Esophagus muscularis mucosa (tissue), 4 donors: Measurements from ENCODE around the gene MPRIP. TPM values are rescaled to one million over a fixed set of nuclear protein-coding genes. Genes with fewer than 3 reads are reported as not detected.

Source experiments
- DNase-seq: peaks from one replicate; pipeline ENCODE4 v3.0.0-alpha.2; 2017; ENCODE audit errors: extremely low spot score
- H3K27ac ChIP-seq, 4 donors: fragments of 200-600 bp; sonication (generic); replicated peaks in 1 of 4; 1 replicate in 3 of 4; 2 replicates in 1 of 4; pipeline ENCODE4 v1.5.1; 2016 to 2019; ENCODE audit warnings: mild to moderate bottlenecking in 1 of 4
- H3K27me3 ChIP-seq, 4 donors: fragments of 200-600 bp; sonication (generic); one replicate each; pipeline versions ENCODE4 v1.5.1 to v1.6.0; 2016 to 2019
- H3K36me3 ChIP-seq, 4 donors: fragments of 200-600 bp; sonication (generic); one replicate each; pipeline ENCODE4 v1.5.1; 2016 to 2019
- H3K4me1 ChIP-seq, 4 donors: fragments of 200-600 bp; sonication (generic); one replicate each; pipeline ENCODE4 v1.5.1; 2016 to 2019
- H3K4me3 ChIP-seq, 4 donors: fragments of 200-600 bp; sonication (generic); 1 replicate in 2 of 4; 2 replicates in 2 of 4; pipeline ENCODE4 v1.5.1; 2016 to 2019; ENCODE audit warnings: mild to moderate bottlenecking in 4 of 4, moderate library complexity in 1 of 4
- H3K9me3 ChIP-seq, 4 donors: fragments of 200-600 bp; sonication (generic); 1 replicate in 3 of 4; 2 replicates in 1 of 4; pipeline ENCODE4 v1.5.1; 2016 to 2019
- EP300 ChIP-seq: sonication (generic); formaldehyde crosslinking; IDR thresholded peaks from one replicate; pipeline ENCODE4 v1.6.1; 2017; ENCODE audit warnings: antibody characterized with exemption
- POLR2A ChIP-seq: fragments of 450-650 bp; IDR thresholded peaks from one replicate; pipeline ENCODE4 v1.6.1; 2017; ENCODE audit warnings: antibody characterized with exemption, moderate library complexity, mild to moderate bottlenecking, low read depth
- POLR2AphosphoS5 ChIP-seq, 2 donors: sonication (generic); formaldehyde crosslinking; IDR thresholded peaks; one replicate each; pipeline ENCODE4 v1.6.1; 2017; ENCODE audit warnings: antibody characterized with exemption in 2 of 2
- WGBS: methylation state at CpG from one replicate; pipeline ENCODE4 v1.1.5; 2018; 5-methylcytosine and 5-hydroxymethylcytosine counted together
- intact Hi-C: fragments of 100-400 bp; cut with DNase I; formaldehyde crosslinking; loops from one replicate; pipeline ENCODE4 v1.15.1; 2023
- total RNA-seq, 4 donors: library from RNA; depleted of rRNA; stranded (reverse); fragments of >200 nt; gene quantifications; one replicate each; pipeline versions ENCODE4 v1.1.0 to v1.2.1, GENCODE V29; 2016
- TF ChIP-seq, protein P1 (sequence below), 3 experiments: fragments of 200-600 bp in 2 of 3; fragments of 450-650 bp in 1 of 3; sonication (generic) in 2 of 3; IDR thresholded peaks; one replicate each; pipeline ENCODE4 v1.5.1; 2017 to 2019; ENCODE audit warnings: antibody characterized with exemption in 3 of 3, mild to moderate bottlenecking in 2 of 3, moderate library complexity in 1 of 3

MPRIP gene
- total RNA-seq, 4 donors from 2014 or later, result 108 to 194 (median 129) TPM

GRCh38 chr17:17223736-17224135 lies 181.5 kb downstream of the MPRIP start:
- WGBS, result 91% methylated on average over 13 of the region's 16 CpGs
- intact Hi-C loops, result no loop called here
- Histone ChIP-seq H3K27me3 (no peaks in the 10 kb centered on the region), H3K9me3 (no peaks in the 10 kb centered on the region), H3K4me1 (peaks cover 0 to 11% (median 0%) of the 10 kb centered on the region in 4 donors), H3K4me3 (no peak overlapping the region), H3K27ac (no peak overlapping the region), H3K36me3 (peaks cover 90 to 100% (median 100%) of the 10 kb centered on the region in 4 donors)
- DNase-seq, result no peak
- TF ChIP-seq POLR2A, result no peak
- no peak for TF ChIP-seq EP300
- no peak for TF ChIP-seq POLR2AphosphoS5 (IDR thresholded peaks at IDR 0.05)
- TF ChIP-seq, protein P1, sequence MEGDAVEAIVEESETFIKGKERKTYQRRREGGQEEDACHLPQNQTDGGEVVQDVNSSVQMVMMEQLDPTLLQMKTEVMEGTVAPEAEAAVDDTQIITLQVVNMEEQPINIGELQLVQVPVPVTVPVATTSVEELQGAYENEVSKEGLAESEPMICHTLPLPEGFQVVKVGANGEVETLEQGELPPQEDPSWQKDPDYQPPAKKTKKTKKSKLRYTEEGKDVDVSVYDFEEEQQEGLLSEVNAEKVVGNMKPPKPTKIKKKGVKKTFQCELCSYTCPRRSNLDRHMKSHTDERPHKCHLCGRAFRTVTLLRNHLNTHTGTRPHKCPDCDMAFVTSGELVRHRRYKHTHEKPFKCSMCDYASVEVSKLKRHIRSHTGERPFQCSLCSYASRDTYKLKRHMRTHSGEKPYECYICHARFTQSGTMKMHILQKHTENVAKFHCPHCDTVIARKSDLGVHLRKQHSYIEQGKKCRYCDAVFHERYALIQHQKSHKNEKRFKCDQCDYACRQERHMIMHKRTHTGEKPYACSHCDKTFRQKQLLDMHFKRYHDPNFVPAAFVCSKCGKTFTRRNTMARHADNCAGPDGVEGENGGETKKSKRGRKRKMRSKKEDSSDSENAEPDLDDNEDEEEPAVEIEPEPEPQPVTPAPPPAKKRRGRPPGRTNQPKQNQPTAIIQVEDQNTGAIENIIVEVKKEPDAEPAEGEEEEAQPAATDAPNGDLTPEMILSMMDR (IDR thresholded peaks at IDR 0.05), result no peak

DNA sequence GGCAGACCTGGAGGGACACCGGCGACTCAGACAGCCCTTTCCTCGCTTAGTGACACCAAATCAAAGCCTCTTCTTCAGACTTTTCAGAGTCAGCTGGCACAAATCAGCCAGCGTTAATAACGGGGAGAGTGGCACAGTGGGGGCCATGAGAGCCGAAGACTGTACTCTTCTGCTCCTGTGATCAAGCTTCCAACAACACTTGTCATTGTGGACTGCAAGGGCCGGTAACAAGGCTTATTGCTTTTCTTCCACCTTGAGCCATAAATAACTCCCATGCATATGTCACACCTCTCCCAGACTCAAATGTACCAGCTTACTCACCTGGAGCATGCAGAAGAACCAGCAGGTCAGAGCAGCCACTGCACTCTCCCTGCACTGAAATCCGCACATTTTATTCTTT lies 181.9 kb downstream of the MPRIP start:
- intact Hi-C loops, result no loop called here
- H3K36me3 ChIP-seq, result peaks cover 90 to 100% (median 100%) of the 10 kb centered on the region in 4 donors

DNA sequence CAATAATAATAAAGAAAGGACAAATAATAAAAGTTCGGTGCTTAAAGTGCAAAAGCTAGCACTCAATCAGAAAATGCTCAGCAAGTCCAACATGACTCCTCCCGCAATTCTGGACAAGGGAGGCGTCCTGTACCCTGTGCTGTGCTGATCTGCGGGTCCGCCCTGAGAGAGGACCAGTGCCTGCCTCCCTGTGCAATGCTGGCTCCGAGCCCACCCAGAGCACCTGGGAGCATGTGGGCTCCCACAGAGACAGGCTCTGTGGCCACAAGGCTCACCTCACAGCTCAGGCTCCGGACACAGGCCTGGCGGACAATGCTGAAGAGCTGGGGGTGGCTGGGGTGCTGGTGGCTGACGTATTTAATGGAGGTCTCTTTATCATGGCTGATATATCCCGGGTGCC lies 183.6 kb downstream of the MPRIP start:
- 95% methylated on average over 9 of the region's 10 CpGs for WGBS
- TF ChIP-seq POLR2A (no peak), POLR2AphosphoS5 (IDR thresholded peaks at IDR 0.05) (no peak), EP300 (no peak)
- TF ChIP-seq, protein P1 (IDR thresholded peaks at IDR 0.05), result no peak
- H3K27ac ChIP-seq, result no peak overlapping the region
- peaks cover 99 to 100% (median 100%) of the 10 kb centered on the region in 4 donors for H3K36me3 ChIP-seq
- intact Hi-C loops, result no loop called here
- H3K4me1 ChIP-seq, result peaks cover 0 to 21% (median 0%) of the 10 kb centered on the region in 4 donors
- no peaks in the 10 kb centered on the region for H3K9me3 ChIP-seq
- DNase-seq, result no peak
- no peaks in the 10 kb centered on the region for H3K27me3 ChIP-seq
- no peak overlapping the region for H3K4me3 ChIP-seq

More for the DNA sequence above, 181.9 kb downstream of the MPRIP start:
- Histone ChIP-seq H3K9me3 (no peaks in the 10 kb centered on the region), H3K4me3 (no peak overlapping the region), H3K4me1 (peaks cover 0 to 15% (median 0%) of the 10 kb centered on the region in 4 donors), H3K27ac (no peak overlapping the region), H3K27me3 (no peaks in the 10 kb centered on the region)
- TF ChIP-seq EP300 (no peak), POLR2AphosphoS5 (IDR thresholded peaks at IDR 0.05) (no peak)
- TF ChIP-seq, protein P1 (IDR thresholded peaks at IDR 0.05), result no peak
- no peak for DNase-seq
- 75% methylated on average over 8 of the region's 8 CpGs for WGBS

DNA sequence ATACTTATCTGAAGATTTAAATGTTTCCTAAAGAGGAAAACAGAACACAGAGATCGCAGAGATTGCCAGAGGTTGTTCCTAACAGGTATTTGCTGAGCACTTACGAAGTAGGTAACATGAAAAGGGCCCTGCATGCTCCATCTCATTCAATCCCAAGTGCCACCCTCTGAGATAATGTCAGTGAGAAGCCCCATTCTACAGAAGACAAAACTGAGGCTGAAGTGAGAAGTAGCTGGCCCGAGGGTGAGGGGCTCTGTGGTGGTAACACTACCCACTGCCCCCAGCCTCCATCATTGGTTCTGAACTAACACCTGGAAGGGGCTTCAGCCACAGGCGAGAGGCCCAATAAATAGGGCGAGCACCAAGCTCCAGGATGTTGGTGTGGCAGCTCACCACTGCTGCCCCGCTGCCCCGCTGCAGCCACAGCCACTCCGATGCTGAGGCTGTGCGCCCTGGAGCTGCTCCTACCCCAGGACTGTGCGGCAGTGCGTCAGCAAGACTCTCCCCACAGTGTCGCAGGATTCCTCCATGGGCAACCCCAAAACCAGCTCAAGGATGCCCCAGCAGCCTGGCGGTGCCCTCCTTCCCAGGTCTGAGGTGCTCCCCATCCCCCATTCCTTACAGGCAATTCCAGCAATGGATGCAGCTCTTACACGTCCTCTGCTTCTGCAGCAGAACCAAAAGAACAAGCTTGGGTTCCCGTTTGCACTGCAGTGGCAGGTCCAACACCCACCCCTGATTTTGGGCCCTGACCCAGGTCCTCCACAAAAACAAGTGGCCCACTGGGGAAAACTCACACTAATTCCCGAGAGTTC lies 184.4 kb downstream of the MPRIP start:
- Histone ChIP-seq H3K36me3 (peaks cover 99 to 100% (median 100%) of the 10 kb centered on the region in 4 donors), H3K27ac (no peak overlapping the region), H3K27me3 (no peaks in the 10 kb centered on the region), H3K4me1 (peaks cover 0 to 23% (median 3%) of the 10 kb centered on the region in 4 donors), H3K4me3 (no peak overlapping the region), H3K9me3 (no peaks in the 10 kb centered on the region)
- WGBS, result 93% methylated on average over 13 of the region's 16 CpGs
- no peak for TF ChIP-seq EP300
- DNase-seq, result no peak
- intact Hi-C loops, result no loop called here

GRCh38 chr17:17227608-17228520 lies 185.6 kb downstream of the MPRIP start:
- 93% methylated on average over 23 of the region's 25 CpGs for WGBS
- Histone ChIP-seq H3K36me3 (peaks cover 92 to 100% (median 99%) of the 10 kb centered on the region in 4 donors), H3K9me3 (no peaks in the 10 kb centered on the region), H3K4me3 (no peak overlapping the region), H3K4me1 (peaks cover 4 to 35% (median 15%) of the 10 kb centered on the region in 4 donors), H3K27me3 (no peaks in the 10 kb centered on the region), H3K27ac (no peak overlapping the region)
- DNase-seq, result no peak
- no peak for TF ChIP-seq EP300
- no peak for TF ChIP-seq POLR2AphosphoS5 (IDR thresholded peaks at IDR 0.05)
- TF ChIP-seq POLR2A, result no peak
- TF ChIP-seq, protein P1 (IDR thresholded peaks at IDR 0.05), result no peak
- intact Hi-C loops, result no loop called here
